OCI-LY3 (cell line): ENCODE measurements around the gene FBXW7.

Source experiments
- CTCF ChIP-seq: fragments of 200-600, 300-600 bp; sonication (generic); IDR thresholded peaks from 2 replicates; pipeline ENCODE4 v1.5.1; 2014; ENCODE audit warnings: antibody characterized with exemption, low read length, low read depth
- EZH2phosphoT487 ChIP-seq: fragments of 200-600 bp; shearing (Covaris generic); IDR thresholded peaks from 2 replicates; pipeline ENCODE4 v1.6.1; 2018; ENCODE audit warnings: antibody characterized with exemption, mixed run types, low read depth

- TF ChIP-seq CTCF (no peak), EZH2phosphoT487 (no peak)
These were observed 23.4 kb downstream of the FBXW7 start for GRCh38 chr4:152512483-152512882.
